ENCODE results near the gene PSMD13.

- TF ChIP-seq, protein P1, sequence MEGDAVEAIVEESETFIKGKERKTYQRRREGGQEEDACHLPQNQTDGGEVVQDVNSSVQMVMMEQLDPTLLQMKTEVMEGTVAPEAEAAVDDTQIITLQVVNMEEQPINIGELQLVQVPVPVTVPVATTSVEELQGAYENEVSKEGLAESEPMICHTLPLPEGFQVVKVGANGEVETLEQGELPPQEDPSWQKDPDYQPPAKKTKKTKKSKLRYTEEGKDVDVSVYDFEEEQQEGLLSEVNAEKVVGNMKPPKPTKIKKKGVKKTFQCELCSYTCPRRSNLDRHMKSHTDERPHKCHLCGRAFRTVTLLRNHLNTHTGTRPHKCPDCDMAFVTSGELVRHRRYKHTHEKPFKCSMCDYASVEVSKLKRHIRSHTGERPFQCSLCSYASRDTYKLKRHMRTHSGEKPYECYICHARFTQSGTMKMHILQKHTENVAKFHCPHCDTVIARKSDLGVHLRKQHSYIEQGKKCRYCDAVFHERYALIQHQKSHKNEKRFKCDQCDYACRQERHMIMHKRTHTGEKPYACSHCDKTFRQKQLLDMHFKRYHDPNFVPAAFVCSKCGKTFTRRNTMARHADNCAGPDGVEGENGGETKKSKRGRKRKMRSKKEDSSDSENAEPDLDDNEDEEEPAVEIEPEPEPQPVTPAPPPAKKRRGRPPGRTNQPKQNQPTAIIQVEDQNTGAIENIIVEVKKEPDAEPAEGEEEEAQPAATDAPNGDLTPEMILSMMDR (IDR thresholded peaks at IDR 0.05; ENCODE audit: poor library complexity) = no peak
- no peak for TF ChIP-seq EZH2 (IDR thresholded peaks at IDR 0.05; ENCODE audit: borderline replicate concordance)
These were observed 12.9 kb upstream of the PSMD13 start for GRCh38 chr11:223884-224283.

All from hepatocyte (in vitro differentiated cells).